D341Med (cell line): Measurements from ENCODE around the gene CCDC88C.
A peak's percentile ranks its signal among the peaks of the same experiment; 100 is the strongest.

Source experiments
- DNase-seq: peaks from one replicate; pipeline ENCODE4 v3.0.0; 2012; ENCODE audit warnings: low spot score

The CCDC88C gene

DNA sequence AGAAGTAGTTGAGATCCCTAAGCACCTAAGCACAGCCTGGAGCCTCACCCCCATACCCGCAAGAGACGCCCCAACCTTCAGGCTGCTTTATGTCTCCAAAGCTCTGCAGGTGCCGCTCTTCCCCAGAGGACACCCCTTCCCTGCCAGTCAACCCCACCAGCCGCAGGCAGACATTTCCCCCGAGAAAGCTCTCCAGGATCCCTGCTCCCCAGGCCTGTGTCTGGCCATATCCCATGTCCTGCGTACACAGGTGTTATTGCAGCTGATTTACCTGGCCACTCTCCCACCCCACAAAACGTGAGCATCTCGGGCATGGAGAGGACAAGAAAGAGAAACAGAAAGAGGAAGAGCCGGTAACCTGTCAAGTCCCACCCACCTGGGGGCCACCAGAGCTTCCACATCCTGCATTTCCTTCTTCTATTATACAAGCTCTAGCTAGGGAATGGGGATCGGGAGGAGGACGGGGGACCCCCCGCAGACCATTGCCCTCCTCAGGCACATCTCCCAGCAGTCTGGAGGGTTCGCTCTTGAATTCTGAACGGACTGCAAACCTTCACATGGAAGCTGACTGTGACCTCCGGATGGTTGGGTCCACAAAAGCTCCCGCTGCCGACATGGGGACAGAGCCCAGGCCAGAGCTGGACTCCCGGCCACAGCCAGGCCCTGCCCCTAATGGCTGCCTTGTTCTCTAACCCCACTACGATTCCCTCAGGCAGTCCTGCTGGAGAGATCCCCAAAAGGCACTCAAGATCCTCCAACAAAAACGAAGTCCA, 17.6 kb downstream of the CCDC88C start:
- DNase-seq, result no peak

DNA sequence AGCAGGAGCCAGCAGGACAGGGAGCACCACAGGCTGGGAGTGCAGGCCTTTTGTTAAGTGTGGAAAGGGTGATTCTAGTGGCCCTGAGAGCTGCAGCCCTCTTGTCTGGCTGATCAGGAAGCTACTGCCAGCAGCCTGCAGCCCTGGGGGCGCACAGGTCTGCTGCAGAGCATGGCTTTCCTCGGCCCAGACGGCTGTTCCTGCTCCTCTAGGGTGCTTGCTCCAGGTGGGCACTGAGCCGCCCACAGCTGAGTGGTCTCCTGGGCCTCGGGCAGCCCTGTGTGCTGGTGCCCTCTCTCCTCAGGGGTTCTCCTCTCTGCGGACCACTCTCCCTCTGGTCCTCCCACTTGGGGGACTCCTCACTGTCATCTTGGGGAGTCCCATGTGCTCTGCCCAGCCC, 18.9 kb downstream of the CCDC88C start:
- no peak for DNase-seq

DNA sequence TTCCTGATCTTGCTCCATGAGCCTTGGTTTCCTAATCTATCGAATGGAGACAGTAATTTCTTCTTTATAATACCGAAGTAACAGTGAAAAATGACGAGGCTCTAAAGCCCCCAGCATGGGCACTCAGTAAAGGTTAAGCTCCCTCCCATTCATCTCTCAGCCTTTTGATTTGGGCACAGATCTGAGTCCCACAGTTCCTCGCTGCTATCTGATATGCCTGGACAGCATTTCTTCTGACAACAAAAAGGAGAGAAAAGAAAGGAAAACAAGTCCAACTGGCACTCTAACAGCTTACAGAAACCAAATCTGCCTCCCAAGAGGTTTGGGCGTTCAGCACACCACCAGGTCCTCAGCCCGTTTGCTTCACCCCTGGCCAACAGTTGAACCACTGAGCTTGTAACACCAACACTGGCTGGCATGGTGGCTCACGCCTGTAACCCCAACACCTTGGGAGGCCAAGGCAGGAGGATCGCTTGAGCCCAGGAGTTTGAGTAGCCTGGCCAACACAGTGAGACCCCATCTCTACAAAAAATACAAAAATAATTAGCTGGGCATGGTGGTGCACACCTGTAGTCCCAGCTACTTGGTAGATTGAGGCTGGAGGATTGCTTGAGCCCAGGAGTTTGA, 19.5 kb downstream of the CCDC88C start:
- no peak for DNase-seq

DNA sequence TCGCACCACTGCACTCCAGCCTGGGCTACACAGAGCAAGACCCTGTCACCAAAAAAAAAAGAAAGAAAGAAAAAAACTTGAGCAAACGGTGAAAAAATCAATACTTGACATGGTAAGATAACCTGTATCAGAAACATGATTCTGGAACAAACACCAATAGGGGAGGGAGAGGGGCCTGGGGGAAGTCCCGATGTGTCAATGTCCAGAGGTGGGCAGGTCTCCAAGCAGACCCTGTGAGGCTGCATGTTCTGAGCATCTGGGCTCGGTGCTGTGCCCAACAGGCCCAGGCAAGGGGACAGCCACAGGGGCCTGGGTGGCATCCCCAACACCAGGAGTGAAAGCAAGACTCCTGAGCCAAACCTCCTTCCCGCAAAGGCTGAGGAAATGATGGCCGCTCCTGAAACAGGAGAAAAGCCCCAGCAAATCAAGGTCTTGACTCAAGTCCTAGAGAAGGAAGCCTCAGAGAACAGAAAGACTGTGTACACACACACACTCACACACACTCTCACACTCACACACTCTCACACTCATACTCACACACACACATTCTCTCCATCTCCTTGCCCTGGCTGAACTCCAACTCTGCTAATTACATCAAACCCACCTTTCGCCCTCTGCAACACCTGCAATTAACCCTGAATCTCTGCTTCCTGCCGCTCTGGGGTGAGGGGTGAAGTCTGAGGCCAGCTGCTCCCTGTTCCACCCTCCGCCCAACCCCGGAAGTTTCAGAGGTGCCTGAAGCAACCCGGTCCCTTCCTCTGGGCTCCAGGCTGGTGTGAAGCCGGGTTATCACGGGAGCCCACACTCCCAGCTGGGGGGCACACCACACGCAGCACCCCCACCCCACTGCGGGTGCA, 20.4 kb downstream of the CCDC88C start:
- DNase-seq, result no peak

DNA sequence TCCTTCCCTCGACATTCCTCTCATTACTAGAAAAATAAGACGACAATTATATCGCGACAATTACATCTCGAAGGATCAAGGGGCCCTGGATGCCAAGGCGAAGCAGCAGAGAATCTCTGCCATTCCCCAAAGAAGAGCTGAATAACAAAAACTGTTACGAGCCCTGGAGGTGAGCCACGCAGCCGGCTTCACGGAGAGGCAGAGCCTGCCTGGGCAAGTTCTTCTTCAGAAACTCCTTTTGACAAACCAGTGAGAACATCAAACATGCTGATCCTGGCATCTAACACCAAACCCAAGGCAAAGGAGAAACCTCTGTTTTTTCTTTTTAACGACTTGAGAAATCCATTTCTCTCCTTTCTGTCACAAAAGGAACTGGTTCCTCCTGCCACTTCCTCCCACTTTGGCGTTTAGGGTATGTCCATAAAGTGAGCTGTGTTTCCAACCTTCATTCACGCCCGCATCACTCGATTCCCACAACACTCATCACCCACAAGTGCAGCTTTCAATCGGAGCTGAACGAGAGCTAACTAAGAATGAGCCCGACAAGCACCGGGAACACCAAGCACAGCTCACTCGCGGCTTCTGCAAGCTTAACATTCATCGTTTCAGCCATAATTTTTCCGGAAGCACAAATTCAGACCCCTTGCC, 21.5 kb downstream of the CCDC88C start:
- DNase-seq, result no peak

DNA sequence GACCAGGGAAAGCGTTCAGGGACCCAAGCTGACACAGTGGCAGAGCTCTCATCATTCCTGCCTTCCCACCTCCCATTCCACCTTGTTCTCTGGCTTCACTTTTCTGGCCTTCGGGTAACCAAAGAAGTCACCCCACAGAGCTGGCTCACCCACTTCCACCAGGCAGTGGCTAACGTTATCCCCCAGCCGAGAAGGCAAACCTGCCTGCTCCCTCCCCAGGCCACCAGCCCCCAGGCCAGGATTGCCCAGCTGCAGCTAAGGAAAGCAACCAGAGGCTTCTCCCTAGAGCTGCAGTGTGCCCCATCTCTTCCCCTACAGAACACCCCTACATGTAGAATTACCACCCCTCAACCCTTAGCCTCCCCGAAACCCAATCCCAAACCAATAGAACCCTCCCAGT, 22.2 kb downstream of the CCDC88C start:
- no peak for DNase-seq

DNA sequence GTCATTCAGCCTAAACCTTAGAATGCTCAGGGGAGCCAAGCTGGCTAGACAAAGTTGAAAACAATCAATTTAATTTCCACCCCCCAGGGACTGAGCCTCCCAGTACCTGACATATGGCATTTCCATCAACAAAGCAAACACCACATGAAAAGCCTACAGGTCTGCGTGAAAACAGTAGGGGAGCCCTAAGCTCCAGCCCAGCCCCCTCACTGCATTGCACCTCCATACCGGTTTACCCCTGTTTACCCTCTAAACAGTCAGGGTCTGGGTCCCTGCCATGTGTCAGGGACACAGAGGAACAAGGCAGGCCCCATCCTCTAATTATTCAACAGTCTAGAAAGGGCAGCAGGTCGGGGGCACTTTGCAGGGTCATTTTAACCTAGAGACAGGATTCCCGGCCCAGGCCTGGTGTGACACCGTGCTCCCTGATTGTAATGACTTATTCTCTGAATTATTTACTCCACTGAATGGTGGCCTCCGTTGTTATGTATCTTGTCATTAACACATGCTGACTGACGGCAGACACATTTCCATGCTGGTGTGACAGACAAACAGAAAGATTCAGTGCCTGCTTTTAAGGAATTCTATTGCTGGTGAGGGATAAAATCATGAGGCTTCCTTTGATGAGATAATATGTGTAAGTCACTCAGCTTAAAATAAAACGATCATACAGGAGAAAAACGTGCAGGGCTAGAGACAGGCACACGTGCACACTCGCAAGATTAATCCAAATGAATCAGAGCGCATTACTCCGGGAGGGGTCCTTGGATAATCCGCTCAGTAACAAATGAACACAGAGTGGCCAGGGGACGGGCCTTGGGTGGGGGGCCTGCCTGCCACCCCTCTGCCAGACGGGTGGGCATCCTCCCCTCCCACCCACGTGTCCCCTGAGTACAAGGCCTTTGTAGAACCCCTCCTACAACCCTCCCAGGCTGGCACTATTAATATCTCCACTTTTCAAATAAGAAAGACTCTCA, 23.2 kb downstream of the CCDC88C start:
- peak; percentile 85 for DNase-seq

DNA sequence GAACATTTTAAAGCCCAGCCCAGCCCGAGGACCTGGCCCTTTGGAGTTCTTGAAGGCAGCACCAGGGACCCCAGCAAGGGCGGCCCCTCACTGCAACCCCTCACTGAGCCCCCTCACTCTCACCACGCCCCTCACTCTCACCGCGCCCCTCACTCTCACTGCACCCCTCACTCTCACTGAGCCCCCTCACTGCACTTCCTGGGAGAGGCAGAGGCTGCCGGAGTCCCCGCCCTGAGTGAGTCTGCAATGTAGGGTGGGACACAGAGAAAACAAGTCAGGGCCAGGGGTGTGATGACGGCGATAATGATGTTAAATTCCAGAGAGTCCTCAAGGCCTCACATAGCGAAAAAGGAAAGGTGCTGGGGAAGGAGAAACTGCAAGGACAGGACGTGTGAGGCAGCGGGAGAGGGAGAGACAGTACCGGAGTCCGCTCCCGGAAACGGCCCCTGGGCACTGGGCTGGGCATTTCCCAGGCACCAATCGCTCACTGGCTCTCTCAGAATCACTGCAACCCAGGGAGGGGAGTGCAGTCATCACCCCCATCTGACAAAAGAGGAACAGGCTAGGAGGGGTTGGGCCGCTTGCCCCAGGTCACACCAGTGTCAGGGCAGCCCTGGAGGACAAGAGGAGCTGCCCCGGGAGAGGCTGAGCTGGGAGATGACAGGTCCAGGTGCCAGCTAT, 24.9 kb downstream of the CCDC88C start:
- no peak for DNase-seq

DNA sequence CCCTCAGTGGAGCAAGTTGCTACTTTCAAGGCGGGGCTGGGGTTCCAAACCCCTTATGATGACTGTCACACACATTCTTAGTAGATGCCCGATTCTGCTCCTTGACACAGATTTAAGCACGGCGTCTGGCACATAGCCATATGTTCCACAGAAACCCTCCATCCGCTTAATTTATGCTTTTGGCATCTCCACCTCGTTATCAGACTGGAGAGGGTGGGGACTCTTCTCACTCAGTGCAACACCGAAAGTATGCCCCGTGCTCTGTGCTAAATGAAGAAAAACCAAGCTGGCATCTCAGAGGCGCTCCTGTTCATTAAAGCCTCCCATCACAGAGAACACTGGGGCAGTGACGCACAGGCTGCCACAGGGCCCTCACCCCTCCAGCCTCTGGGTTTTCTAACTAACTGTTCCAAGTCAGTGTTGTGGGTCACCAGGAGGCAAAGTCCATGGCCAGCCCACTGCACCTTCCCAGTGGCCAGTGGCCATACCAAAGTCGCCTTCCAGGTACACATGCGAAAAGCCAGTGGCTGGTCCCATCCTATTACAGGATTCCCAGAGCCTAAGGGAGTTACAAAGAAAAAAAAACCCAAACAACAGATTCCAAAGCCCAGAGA, 27.3 kb downstream of the CCDC88C start:
- no peak for DNase-seq

DNA sequence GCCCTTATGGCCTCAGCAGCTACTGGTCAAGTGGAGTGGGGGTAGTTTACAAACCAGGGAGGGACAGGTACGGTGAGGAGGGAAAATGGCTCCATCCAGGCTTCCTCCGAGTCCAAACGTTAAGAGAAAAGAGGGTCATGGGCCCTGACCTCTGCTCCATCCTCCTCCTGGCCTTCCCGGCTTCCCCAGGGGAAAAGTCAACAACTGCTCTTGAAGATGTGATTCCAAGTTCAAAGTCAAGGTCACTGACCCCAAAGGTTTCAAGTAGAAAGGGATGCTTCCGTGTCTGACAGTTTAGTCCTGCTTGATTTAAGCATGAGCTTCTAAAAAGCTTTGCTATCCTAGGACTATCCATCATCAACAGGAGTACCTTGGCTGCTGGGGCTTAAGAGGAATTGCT, 28.5 kb downstream of the CCDC88C start:
- DNase-seq, result no peak

DNA sequence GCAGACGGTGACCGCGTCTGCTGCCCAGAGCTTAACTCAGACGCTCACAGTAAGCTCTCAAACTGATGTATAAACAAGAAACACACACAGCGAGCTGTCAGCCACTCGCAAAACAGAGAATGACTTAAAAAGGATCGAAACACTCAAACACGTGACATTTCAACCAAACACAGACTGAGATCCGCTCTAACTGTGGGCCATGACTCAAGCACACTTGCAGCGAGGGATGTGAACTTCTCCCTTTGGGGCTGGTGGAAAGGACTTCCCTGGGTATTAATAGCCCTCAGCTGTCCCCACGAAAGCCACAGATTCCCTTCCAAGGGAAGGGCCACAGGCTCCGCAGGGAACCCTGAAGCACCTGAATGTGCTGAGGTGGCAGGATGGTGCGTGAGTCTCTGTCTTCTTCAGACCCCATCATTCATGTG, 29.1 kb downstream of the CCDC88C start:
- no peak for DNase-seq

DNA sequence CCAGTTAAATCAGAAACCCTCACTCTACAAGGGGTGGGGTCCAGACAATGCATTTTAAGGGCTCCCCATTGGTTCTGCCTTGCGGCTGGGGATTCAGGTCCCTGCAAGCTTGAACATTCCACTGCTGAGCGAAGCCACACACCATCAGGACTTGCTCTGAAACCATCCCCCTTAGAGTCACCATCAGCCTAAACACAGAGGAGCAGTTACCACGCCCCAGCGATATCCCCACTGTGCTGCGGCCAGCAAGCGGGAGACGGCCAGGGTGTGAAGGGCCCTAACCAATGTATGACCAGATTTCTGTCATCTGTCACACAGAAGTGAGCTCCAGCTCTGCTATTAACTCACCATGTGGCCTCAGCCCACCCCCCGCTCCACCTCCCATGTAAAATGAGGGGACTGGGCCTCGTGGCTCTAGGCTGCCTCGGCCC, 29.7 kb downstream of the CCDC88C start:
- no peak for DNase-seq

DNA sequence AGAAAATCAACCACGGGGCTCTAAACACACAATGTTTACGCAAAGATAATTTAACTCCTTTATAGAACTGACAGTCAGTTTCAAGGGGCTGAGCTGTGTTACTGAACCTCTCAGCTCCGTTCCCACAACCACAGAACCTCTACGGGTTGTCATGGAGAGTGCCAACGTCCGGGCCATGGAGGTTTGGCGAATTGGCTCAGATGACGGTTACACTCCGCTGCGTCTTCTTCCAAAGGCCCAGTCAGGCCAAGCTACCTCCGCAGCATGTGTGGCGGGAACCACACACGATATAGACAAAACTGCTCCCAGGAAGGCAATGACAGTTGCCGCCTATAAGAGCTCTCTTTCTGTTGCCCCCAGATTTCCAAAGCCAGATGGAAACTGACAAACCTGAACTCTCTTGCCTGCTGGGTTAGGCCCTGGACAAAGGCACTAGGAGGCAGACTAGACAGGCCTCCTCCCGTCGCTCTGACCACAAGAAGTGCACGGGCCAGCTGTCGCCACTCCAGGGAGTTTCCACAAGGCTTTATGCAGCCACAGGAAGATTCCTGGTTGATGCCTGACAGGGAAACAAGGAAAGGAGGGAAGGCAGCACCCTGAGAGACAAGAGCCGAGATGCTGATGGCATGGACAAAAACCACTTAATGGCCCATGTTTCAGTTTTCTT, 30.3 kb downstream of the CCDC88C start:
- no peak for DNase-seq

DNA sequence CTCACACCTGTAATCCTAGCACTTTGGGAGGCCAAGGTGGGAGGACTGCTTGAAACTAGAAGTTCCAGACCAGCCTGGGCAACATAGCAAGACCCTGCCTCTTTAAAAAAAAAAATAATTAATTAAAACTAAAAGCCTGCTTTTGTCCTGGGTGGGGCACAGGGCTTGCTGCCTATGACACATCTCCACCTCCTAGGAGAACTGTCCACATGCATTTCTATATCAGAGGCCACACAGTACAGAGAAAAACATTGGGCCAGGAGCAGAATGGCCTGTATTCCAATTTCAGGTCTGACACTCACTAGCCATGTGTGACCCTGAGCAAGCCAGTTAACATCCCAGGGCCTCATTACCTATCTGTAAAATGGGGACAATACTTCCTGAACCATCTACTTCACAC, 31.9 kb downstream of the CCDC88C start:
- DNase-seq, result no peak

DNA sequence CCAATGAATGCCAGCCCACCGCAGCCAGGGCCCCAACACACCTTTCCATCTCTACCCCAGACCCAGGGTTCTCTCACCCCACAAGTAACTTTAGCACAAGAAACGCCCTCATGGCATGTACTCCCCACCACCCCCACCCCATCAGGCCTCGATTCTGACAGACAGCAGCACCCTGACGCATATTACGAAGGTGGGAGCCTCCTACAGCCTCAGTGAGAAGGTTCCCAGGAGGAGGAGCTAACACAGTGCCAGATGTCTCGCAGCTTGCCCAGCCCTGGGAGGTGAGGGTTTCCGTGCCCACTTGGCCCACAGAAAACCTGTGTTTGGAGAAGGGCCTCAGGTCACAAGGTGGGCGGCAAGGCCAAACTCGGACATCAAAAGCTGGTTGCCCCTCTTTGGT, 32.4 kb downstream of the CCDC88C start:
- no peak for DNase-seq

DNA sequence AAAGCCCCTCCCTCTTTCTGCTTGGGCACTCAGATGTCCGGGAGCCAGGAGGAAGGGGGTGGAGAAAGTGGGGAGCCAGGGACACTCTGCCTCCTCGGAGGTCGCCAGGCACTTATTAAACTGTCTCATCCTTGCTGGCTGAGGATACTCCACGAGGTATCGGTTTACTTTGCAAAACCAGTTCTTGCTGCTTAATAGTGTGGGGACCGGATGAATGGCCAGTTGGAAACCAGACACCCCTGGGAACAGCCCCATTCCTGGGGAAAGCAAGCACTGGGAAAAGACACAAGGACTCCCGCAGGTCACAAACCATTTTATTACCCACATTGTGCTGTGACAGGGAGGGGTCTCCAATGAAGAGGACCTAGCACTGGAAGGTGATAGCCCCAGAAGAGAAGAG, 34.2 kb downstream of the CCDC88C start:
- no peak for DNase-seq

DNA sequence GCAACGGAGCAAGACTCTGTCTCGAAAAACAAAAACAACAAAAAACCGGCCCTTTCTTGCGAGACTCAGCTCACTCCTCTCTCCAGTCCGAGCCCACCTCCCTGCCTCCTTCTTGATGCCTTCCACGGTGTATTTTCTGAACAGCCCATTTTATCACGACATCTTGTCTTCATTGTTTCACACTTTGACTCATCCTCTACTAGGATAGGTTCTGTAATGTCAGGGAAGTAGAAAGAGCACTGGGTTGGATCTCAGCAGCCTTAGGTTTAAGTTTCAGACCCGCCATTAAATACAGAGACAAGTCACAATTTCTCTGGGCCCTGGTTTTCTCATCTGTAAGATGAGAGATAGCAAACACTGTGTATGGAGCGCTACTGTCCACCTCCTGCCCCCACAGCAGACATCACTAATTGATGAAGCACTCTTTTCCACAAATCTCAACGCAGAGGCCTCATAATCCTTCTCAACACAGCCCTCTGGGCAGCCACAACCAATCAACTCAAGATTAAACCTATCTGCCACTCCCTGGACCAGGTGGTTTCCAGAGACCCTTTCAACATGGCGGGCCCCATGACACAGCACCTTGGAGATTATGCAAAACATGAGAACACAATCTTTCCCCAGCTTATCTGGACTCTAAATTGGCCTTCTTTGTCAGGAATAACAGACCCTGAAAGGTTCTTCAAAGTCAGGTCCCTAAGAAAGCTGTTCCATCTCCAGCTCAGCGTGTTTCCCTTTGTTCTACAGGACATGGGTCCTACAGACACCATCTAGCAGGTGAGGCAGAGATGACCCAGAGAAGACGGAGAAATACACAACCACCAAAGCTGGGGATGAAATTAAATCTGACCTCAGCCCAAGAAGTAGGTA, 35.6 kb downstream of the CCDC88C start:
- no peak for DNase-seq

DNA sequence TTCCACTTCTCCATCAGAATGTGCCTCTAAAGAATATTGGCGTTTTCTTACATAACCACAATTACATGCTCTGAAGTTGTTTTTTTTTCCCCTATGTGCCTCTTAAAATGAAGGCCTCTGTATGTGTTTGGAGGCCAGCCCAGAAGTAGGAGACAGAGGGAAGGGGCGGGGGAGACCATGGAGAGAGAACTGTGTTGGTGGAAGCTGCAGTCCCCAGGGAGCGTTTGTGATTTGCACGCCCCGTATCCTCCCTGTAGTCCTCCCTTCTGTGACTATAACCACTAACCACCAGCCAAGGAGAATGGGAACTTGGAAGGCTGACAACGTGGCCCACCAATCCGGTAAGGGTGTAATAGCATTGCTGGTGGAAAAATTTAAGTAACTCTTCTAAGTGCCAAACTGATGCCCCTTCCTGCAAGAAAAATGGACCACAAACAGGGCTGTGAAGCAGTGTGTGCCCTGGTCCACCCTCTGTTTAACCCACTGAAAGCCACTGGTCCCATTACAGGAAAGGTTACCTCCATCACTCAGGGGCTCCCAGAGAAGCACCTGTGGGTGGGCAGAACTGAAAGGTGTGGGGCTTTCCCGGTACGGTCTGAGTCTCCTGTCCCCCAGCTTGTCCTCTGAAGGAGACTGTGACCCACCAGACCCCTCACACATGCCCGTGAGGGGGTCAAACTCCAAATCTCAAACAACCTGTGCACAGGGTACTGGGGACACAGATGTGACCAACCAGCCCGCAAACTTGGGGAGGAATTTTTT, 36.8 kb downstream of the CCDC88C start:
- peak; percentile 81 for DNase-seq
